K562 (cell line): Measurements from ENCODE around the gene COX6A2. TPM values are rescaled to one million over a fixed set of nuclear protein-coding genes. Genes with fewer than 3 reads are reported as not detected.

Experiments used
- BCOR ChIP-seq: fragments of 450-650 bp; IDR thresholded peaks from 2 replicates; pipeline ENCODE4 v1.6.1; 2016
- CHD2 ChIP-seq: IDR thresholded peaks from 2 replicates; pipeline ENCODE4 v1.6.1; 2011; ENCODE audit warnings: low read depth, low read length
- ELF1 ChIP-seq: fragments of 200-800 bp; sonication (Bioruptor generic); IDR thresholded peaks from 2 replicates; pipeline ENCODE4 v1.6.1; 2016; ENCODE audit warnings: missing genetic modification characterization, missing compliant biosample characterization
- ELF4 ChIP-seq: fragments of 450-650 bp; formaldehyde crosslinking; IDR thresholded peaks from 2 replicates; pipeline ENCODE4 v1.4.0; 2022; ENCODE audit warnings: missing genetic modification characterization
- FOSL1 ChIP-seq: fragments of 200-800 bp; sonication (Bioruptor generic); conservative IDR thresholded peaks from 2 replicates; pipeline ENCODE4 v1.6.1; 2016; ENCODE audit warnings: missing genetic modification characterization, missing compliant biosample characterization
- GTF2B ChIP-seq: IDR thresholded peaks from 2 replicates; pipeline ENCODE4 v1.6.1; 2011; ENCODE audit not compliant: insufficient read length; ENCODE audit errors: extremely low read depth
- HCFC1 ChIP-seq: IDR thresholded peaks from 2 replicates; pipeline ENCODE4 v1.6.1; 2012; ENCODE audit warnings: low read depth, low read length, improper control_type of control experiment
- HMG20A ChIP-seq: fragments of 450-650 bp; formaldehyde crosslinking; conservative IDR thresholded peaks from 2 replicates; pipeline ENCODE4 v1.4.0; 2020; ENCODE audit warnings: mild to moderate bottlenecking, mixed read lengths
- KDM5B ChIP-seq: fragments of 200-600 bp; sonication (generic); IDR thresholded peaks from 2 replicates; pipeline ENCODE4 v1.6.1; 2012; ENCODE audit warnings: low read depth, mild to moderate bottlenecking, moderate library complexity, low read length, control low read depth, inconsistent platforms; ENCODE audit not compliant: insufficient replicate concordance
- KLF1 ChIP-seq: fragments of 450-650 bp; IDR thresholded peaks from 2 replicates; pipeline ENCODE4 v1.6.1; 2016; ENCODE audit warnings: missing genetic modification characterization, missing compliant biosample characterization
- MEF2A ChIP-seq: IDR thresholded peaks from 2 replicates; pipeline ENCODE4 v1.6.1; 2011; ENCODE audit warnings: low read depth, mild to moderate bottlenecking, low read length, moderate library complexity; ENCODE audit not compliant: control insufficient read depth
- NBN ChIP-seq: fragments of 450-650 bp; IDR thresholded peaks from 2 replicates; pipeline ENCODE4 v1.6.1; 2016; ENCODE audit warnings: low read depth, mild to moderate bottlenecking
- NCOR1 ChIP-seq: fragments of 450-650 bp; IDR thresholded peaks from 2 replicates; pipeline ENCODE4 v1.6.1; 2016; ENCODE audit warnings: mild to moderate bottlenecking, moderate library complexity
- NEUROD1 ChIP-seq: fragments of 150-350 bp; IDR thresholded peaks from 2 replicates; pipeline ENCODE4 v1.6.1; 2014; ENCODE audit warnings: borderline replicate concordance, low read length, low read depth; ENCODE audit not compliant: partially characterized antibody
- NR2C1 ChIP-seq, 2 experiments: fragments of 450-650 bp; IDR thresholded peaks; 2 replicates each; pipeline ENCODE4 v1.6.1; 2017; ENCODE audit warnings: mild to moderate bottlenecking in 2 of 2, antibody characterized with exemption in 1 of 2, inconsistent platforms in 1 of 2, missing compliant biosample characterization in 1 of 2, missing genetic modification characterization in 1 of 2
- POLR2G ChIP-seq: fragments of 200-400 bp; formaldehyde crosslinking; IDR thresholded peaks from 2 replicates; pipeline ENCODE4 v1.6.1; 2017; ENCODE audit warnings: low read depth, mild to moderate bottlenecking, antibody characterized with exemption, low read length, moderate library complexity
- TGIF2 ChIP-seq: sonication (generic); formaldehyde crosslinking; IDR thresholded peaks from 2 replicates; pipeline ENCODE4 v1.8.1; 2022; ENCODE audit warnings: mild to moderate bottlenecking, missing genetic modification reagents, moderate library complexity
- UBTF ChIP-seq, 2 experiments: IDR thresholded peaks; 2 replicates each; pipeline ENCODE4 v1.6.1; 2012; ENCODE audit warnings: improper control_type of control experiment in 2 of 2, low read depth in 2 of 2, low read length in 2 of 2, borderline replicate concordance in 1 of 2
- ZFP30 ChIP-seq: fragments of 250-450 bp; sonication (Bioruptor Pico); IDR thresholded peaks from 2 replicates; pipeline ENCODE4 v1.8.0; 2022; ENCODE audit warnings: moderate library complexity, mild to moderate bottlenecking, inconsistent platforms, borderline replicate concordance
- ZNF280B ChIP-seq: fragments of 250-450 bp; sonication (Bioruptor Pico); IDR thresholded peaks from 2 replicates; pipeline ENCODE4 v1.5.1; 2021; ENCODE audit warnings: mild to moderate bottlenecking
- ZNF41 ChIP-seq: fragments of 250-450 bp; sonication (Bioruptor Pico); conservative IDR thresholded peaks from 2 replicates; pipeline ENCODE4 v1.4.0; 2020; ENCODE audit warnings: mild to moderate bottlenecking
- ZNF766 ChIP-seq: fragments of 200-800 bp; sonication (Bioruptor generic); conservative IDR thresholded peaks from 2 replicates; pipeline ENCODE4 v1.6.1; 2016; ENCODE audit warnings: missing genetic modification characterization, missing compliant biosample characterization
- polyA plus RNA-seq, 8 experiments: library from polyadenylated mRNA; depleted of rRNA in 4 of 8; stranded (reverse) in 5 of 8; unstranded in 3 of 8; fragments of >200 nt; fragmentation: Nextera tagmentation in 2 of 8; fragmentation: Illumina TruSeq in 1 of 8; extraction: Ambion mirVana in 2 of 8; extraction: Trizol in 1 of 8; gene quantifications; 2 replicates each; pipeline versions ENCODE4 v1.2.1 to v1.2.3, GENCODE V29; 2011 to 2014; ENCODE audit warnings: inconsistent platforms in 1 of 8, missing spikeins in 1 of 8
- total RNA-seq, 7 experiments: library from RNA; depleted of rRNA in 6 of 7; stranded (reverse); fragments of >200 nt in 6 of 7; fragmentation: Illumina TruSeq in 2 of 7; extraction: Trizol in 2 of 7; gene quantifications; 2 replicates each; pipeline versions ENCODE4 v1.2.1 to v1.2.3, GENCODE V29; 2011 to 2021; ENCODE audit warnings: low replicate concordance in 1 of 7

The COX6A2 gene
- total and polyA plus RNA-seq, 9 of the 15 experiments (the other 6 are each of a cell fraction or from before 2014, with no cell fraction given) = not detected

- TF ChIP-seq ELF1 (tag) (peak; percentile 100), BCOR (peak; percentile 33; the same call in 1 of the 2 replicates), KDM5B (peak; percentile 33), CHD2 (0 out of 2 replicates have a peak, but pooled peaks have one; percentile 30), NEUROD1 (peak; percentile 27), GTF2B (no peak), ZNF766 (CRISPR knock-in tag) (no peak), ELF4 (peak; percentile 97), NBN (peak; percentile 47; the same call in 1 of the 2 replicates), HMG20A (no peak), HCFC1 (peak; percentile 93), ZNF280B (CRISPR knock-in tag) (no peak), FOSL1 (no peak), TGIF2 (no peak), POLR2G (peak; percentile 87), NR2C1 (IDR thresholded peaks at IDR 0.05) (no peak; the same call in 1 of the 2 replicates), NR2C1 (tag; IDR thresholded peaks at IDR 0.05) (peak; percentile 81), ZNF41 (CRISPR knock-in tag) (0 out of 2 replicates have a peak, but pooled peaks have one; percentile 48), NCOR1 (no peak), MEF2A (no peak), KLF1 (tag) (no peak), ZFP30 (CRISPR knock-in tag) (no peak), UBTF (IDR thresholded peaks at IDR 0.05; ENCODE audit: borderline replicate concordance in 1 of 2, low read depth in 2 of 2, low read length in 2 of 2) (peak; percentile 50 to 85; a peak in 2 of 4 replicates)
Measured at GRCh38 chr16:31458844-31459686, 30.9 kb upstream of the COX6A2 start, which contains the start of gene ARMC5 (continued).
